Right kidney (tissue), 9 donors: Measurements from ENCODE around the gene ZMPSTE24.
"Not testable (repeated sequence)": the region's sequence is repeated elsewhere in the genome, so short reads cannot be mapped to it uniquely, and the experiment has no call there.

Experiments
- DNase-seq: peaks from one replicate; pipeline ENCODE4 v3.0.0-alpha.2; 2016
- long read RNA-seq, 8 donors: transcript quantifications; one replicate each; lab custom pipeline, GENCODE V29; 2026

ZMPSTE24 gene
- long read RNA-seq, donor 1, transcript ZMPSTE24-201 (10 exons, 3,108 nt): minor isoform, 7 of 15 reads
- long read RNA-seq, donor 1, transcript ZMPSTE24-203 (2 exons, 530 nt): major isoform, 8 of 15 reads
- long read RNA-seq, donor 1, partial matches to known transcripts: 0 of 15 reads
- long read RNA-seq, donor 1, other reads (novel, unspliced or antisense): 0 of 15 reads
- long read RNA-seq, donor 2, transcript ZMPSTE24-201 (10 exons, 3,108 nt): major isoform, 7 of 8 reads
- long read RNA-seq, donor 2, partial matches to known transcripts: 0 of 8 reads
- long read RNA-seq, donor 2, other reads (novel, unspliced or antisense): 0 of 8 reads
- long read RNA-seq, donor 3, partial matches to known transcripts: 0 of 6 reads
- long read RNA-seq, donor 3, other reads (novel, unspliced or antisense): 0 of 6 reads
- long read RNA-seq, donor 4, transcript ZMPSTE24-203 (2 exons, 530 nt): major isoform, 8 of 15 reads
- long read RNA-seq, donor 4, transcript ZMPSTE24-201 (10 exons, 3,108 nt): minor isoform, 7 of 15 reads
- long read RNA-seq, donor 4, partial matches to known transcripts: 0 of 15 reads
- long read RNA-seq, donor 4, other reads (novel, unspliced or antisense): 0 of 15 reads
- long read RNA-seq, donor 5, transcript ZMPSTE24-201 (10 exons, 3,108 nt): major isoform, 11 of 18 reads
- long read RNA-seq, donor 5, transcript ZMPSTE24-203 (2 exons, 530 nt): minor isoform, 7 of 18 reads
- long read RNA-seq, donor 5, partial matches to known transcripts: 0 of 18 reads
- long read RNA-seq, donor 5, other reads (novel, unspliced or antisense): 0 of 18 reads
- long read RNA-seq, donor 6, transcript ZMPSTE24-201 (10 exons, 3,108 nt): major isoform, 6 of 7 reads
- long read RNA-seq, donor 6, partial matches to known transcripts: 0 of 7 reads
- long read RNA-seq, donor 6, other reads (novel, unspliced or antisense): 0 of 7 reads
- long read RNA-seq, donor 7, transcript ZMPSTE24-201 (10 exons, 3,108 nt): major isoform, 15 of 53 reads
- long read RNA-seq, donor 7, transcript ZMPSTE24-203 (2 exons, 530 nt): minor isoform, 6 of 53 reads
- long read RNA-seq, donor 7, partial matches to known transcripts: 27 of 53 reads
- long read RNA-seq, donor 7, other reads (novel, unspliced or antisense): 5 of 53 reads
- long read RNA-seq, donor 8, transcript ZMPSTE24-201 (10 exons, 3,108 nt): major isoform, 6 of 9 reads
- long read RNA-seq, donor 8, partial matches to known transcripts: 0 of 9 reads
- long read RNA-seq, donor 8, other reads (novel, unspliced or antisense): 0 of 9 reads

DNA sequence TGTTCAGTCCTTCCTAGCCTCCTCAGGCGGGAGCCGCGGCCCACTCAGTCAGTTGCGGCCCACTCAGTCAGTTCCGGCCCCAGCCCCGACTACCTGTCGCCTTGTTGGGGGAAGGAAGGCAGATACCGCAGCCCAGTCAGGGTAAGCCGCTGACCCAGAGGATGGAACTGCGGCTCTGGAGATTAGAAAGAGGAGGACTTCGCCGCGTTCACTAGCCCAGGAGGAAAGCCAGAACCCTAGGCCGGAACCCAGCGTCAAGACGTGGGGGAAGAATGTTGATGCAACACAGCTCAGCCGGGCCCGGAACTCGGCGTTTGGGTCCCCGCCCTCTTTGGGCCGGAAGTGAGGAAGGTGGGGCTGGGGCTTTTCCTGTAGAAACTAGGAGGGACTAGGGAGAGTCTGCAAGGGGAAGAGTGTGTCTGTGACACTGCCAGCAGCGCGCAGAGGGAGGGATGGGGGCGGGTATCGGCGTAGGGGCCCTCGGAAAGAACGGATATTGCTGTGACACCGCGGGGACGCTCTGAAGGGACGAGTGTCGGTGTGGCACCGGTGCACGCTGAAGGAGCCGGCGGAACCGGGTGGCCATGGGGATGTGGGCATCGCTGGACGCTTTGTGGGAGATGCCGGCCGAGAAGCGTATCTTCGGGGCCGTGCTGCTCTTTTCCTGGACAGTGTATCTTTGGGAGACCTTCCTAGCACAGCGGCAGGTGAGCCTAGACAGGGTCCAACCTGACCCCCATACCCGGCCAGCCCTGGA is at the start of gene ZMPSTE24:
Gene ZMPSTE24 (plus strand): TSS at position 549 of the 757 bp plus-strand sequence. CDS start 36 bp downstream, at position 585.
- peak; percentile 95 for DNase-seq

DNA sequence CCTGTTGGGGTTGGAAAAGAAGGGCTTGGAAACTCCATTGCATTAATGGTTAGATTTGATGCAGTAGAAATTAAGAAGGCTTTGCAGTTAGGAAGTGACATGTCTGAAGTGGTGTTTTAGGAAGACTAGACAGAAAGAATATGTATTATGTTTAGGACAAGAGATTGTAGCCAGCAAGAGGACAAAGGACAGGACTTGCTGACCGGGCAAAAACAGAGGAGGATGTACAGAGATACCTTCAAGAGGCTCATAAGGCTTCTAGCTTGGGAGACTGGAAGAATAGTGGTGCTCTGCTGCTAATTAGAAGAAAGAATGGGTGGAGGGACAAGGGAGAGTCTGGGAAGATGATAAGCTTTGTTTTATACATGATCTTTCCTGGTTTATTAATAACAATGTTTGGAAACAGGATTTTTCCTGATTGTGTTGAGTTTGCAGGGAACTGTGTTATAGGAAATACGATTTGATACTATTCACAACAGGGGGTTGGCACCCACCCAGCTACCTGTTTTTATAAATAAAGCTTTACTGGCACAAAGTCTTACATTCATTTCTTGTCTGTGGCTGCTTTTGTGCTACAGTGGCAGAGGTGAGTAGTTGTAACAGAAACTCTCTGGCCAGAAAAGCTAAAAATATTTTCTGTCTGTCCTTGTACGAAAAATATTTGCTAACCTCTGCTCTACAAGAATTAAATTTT is 47.4 kb upstream of the ZMPSTE24 start:
- DNase-seq: no peak

DNA sequence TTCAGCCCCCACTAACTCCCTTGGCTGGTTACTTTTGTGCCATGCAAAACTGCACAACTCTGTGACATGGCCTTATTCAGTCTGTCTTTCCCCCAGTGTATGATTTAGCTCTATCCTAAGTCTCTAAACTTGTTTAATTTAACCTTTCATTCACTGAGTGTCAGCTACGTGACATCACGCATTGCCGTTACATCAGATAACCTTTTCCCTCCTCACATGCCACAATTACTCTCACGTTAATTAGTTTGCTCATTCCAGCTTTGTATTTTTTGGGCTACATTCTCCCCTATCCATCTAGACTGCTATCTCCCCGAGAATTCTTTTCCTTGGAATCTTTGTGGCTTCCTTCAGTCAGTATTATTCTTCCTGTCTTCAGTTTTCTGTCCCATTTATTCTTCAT is 39.7 kb upstream of the ZMPSTE24 start:
- DNase-seq: no peak

DNA sequence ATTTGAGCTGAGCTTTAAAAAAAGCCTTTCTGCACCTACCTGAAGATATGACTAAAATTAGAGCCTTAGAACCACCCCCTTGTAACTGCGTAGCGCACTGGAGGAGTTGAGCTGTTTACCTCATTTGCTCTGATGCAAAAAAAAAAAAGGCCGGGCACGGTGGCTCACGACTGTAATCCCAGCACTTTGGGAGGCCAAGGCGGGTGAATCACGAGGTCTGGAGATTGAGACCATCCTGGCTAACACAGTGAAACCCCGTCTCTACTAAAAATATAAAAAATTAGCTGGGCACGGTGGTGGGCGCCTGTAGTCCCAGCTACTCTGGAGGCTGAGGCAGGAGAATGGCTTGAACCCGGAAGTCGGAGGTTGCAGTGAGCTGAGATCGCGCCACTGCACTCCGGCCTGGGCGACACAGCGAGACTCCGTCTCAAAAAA is 36.5 kb upstream of the ZMPSTE24 start:
- not testable (repeated sequence) for DNase-seq

DNA sequence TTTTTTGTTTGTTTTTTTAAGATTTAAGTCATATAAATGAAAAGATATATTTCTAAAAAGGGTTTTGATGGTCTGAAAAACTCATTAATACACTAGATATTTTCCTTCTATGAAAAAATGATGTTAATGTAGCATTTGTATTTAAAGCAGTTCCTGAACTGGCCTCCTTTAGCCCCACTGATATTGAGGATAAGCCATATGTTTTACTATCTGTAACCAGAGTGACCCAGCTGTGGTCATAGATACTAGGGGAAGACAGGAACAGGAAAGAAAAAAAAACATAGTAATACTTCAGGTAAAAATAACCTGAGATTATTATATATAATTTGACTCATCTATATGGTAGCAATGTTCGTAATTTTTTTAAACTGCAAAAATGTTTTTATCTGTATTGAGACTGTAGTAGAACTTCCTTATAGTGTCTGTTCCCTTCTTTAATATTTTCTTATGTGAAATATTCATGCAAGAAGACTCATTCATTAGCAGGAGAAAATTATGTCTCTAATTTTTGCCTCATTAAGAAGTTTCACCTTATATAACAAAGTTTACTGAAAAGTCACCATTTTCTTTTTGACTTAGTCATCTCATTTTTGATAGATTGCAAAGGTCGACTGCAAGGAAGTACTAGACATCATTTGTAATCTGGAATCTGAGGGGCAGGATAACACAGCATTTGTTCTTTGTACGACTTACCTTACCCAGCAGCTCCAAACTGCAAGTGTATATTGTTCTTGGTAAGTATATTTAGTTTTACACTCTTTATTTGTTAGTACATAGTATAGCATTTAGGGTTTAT is 35.9 kb upstream of the ZMPSTE24 start:
- no peak for DNase-seq

DNA sequence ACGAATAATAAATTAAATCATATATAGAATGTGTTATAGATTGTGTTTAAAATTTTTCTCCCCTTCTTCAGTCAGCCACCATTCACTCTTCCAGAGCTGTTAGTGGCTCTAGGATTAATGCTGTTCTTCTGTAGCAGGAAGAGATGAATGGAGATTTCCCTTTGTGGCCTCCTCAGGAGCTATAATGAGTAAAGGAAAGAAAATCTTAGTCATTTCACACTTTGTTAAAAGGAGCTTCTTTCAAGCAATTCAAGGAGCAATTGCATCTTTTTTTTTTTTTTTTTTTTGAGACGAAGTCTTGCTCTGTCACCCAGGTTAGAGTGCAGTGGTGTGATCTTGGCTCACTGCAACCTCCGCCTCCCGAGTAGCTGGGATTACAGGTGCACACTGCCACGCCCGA is 34.0 kb upstream of the ZMPSTE24 start:
- no peak for DNase-seq

DNA sequence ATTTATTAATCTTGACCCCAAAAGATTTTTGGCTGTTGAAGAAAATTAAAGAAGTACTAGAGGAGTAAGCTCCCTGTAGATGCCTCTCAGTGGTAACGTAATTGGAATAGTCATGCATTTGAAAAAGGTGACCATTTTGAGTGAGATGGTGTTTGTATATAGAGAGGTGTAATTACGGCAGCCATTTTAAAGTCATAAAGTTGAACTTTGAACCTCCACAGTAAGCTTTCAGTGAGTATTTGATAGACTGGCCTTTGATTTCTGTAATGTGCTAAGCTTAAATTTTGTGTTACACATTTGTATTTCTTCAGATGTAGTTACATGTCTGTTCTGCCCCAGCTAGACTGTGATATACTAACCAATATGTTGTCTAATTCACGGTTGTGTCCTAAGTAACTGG is 31.8 kb upstream of the ZMPSTE24 start:
- DNase-seq: no peak

DNA sequence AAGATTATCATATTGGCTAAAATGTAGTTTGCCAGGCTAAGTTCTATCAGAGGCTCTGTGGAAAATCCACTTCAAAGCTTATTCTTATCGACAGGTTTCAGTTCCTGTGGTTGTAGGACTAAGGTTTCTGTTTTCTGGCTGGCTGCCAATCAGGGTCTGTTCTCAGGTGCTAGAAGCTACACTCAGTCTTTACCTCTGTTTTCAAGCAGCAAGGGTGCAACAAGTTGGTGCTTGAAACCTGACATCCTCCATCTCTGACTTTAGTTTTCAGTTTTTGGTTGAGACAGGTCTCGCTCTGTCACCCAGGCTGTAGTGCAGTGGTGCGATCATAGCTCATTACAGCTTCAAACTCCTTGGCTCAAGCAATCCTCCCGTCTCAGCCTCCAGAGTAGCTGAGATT is 25.6 kb upstream of the ZMPSTE24 start:
- DNase-seq: no peak

DNA sequence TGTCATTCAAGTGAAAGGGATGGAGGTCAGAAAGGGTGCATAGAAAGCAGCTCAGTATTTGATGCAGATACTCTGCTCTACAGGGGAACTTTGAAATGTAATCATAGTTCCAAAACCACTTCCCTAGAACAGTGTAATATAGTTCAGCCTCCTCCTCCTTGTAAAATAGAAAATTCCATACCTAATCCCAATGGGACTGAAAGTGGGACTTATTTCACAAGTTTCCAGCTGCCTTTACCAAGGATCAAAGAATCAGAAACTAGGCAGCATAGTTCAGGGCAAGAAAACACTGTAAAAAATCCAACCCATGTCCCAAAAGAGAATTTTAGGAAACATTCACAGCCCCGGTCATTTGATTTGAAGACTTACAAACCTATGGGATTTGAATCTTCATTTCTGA is 18.4 kb upstream of the ZMPSTE24 start:
- DNase-seq: no peak

DNA sequence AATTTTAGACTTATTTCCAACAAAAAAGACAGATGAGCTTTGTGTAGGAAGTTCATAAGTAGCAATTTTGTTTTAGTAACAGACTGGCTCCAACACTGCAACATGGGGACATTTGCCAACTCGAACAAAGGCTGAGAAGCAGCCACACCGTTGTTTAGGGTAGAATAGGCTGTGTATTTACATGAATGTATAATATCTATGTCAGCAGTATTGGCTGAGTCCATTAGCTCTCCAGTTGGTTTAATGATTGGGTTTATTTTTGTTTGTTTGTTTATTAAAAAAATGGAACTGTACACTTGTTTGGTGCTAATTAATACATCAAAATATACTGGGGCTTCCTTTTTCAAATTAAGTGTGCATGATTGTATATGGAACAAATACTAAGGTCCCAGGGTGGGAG is 17.6 kb upstream of the ZMPSTE24 start:
- no peak for DNase-seq

DNA sequence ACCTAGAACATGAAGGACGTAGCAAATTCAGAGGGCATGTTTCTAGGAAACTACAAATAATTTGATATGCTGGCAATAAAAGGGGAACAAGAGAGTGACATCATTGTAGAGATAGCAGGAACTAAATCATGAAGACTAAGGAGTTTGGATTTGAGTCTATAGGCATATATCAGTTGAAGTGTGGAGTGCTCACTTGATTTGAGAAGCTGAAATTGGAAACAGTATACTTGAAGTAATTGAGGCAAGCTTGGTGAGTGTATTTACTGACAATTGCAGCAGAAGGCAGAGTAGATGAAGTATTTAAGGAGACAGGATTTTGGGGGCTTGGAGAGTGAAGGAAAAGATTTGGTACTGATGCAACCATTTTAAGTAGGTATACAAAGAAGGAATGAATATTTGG is 16.7 kb upstream of the ZMPSTE24 start:
- DNase-seq: no peak

DNA sequence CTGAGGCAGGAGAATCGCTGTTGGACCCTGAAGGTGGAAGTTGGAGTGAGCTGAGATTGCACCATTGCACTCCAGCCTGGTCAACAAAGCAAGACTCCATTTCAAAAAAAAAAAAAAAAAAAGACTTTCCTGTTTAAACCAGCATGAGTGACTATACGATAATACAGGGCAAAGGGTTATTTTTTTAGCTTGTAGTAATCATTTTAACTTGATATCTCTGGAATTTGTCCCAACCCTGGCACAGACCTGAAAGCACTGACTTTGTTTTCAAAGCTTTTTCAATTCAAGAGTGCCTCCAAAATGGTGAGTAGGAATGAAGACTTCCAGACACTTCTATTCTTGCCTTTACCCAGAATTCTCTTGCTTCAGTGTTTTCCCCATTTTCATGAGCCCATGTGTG is 14.7 kb upstream of the ZMPSTE24 start:
- no peak for DNase-seq

DNA sequence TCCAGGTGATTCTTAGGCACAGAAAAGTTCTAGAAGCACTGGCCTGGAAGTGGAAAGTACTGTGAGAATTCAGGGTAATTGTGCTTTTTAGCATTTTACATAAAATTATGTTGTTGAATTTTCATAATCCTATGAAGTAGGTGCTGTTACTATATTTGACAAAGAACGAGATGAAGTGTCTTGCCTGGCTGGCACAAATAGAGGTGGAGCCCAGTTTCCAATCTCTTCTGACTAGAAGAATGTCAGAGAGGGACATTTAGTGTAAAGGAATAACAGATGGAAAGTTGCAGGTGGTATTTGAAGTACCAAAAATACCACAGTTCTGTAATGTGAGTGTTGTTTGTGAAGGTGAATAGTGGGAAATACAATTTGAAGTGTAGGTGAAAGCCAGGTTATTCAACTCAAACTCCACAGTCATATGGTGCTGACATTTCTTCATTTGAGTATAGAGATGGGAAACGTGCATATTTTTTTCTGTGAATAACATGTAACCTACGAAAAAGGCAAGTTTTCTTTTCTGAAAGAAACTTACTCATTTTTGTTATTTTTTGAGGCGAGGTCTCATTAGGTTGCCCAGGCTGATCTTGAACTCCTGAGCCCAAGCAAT is 13.8 kb upstream of the ZMPSTE24 start:
- no peak for DNase-seq

DNA sequence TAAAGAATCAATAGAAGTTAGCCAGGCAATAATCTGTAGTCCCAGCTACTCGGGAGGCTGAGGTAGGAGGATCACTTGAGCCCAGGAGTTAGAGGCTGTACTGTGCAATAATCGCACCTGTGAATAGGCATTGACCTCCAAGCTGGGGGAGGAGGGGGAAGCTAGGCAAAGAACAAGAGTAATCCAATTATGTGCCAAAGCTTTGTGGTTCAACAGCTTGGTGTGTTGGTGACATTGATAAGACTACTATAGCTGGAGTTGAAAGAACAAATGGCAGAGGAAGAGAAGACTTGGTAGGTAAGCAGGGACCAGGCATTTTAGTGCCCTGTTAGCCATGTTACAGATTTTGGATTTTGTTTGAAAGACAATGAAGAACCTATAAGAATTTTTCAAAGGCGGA is 12.3 kb upstream of the ZMPSTE24 start:
- no peak for DNase-seq

DNA sequence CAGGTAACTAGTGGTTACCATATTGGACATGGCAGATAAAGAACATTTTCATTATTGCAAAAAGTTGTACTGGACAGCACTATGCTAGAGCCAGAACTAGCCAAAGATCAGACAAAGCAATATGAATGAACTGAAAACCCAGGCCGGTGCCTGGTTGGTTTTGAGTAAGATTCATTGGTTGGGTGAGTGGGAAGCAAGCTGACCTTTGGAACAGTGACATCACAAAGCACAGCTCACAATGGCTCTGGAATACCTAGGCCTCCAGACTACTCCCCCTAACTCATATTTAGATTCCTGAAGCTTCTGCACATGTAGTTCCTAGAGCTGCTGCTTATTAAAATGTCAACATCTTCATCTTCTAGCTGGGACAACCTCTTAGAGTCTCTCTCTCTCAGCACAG is 10.4 kb upstream of the ZMPSTE24 start, which contains the start of gene TMCO2:
Gene TMCO2 (plus strand): TSS at position 283 of the 400 bp plus-strand sequence. CDS start 57 bp downstream, at position 340.
- DNase-seq: no peak

DNA sequence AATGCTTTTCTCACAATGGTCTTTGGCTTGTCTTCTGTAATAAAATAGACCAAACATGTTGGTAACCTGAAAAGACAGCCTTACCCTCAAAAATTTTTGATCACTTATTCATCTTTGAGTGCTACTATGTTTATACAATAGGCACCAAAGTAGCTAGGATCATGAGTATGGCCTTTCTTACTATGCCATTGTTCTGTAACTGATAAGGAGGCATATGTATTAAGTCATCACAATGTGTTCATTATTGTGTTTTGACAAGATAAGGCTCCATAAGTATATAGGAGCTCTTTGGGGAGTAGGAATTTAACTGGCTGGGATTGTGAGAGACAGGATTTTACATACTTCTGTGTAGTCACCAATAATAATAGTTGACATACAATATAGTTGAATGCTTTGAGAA is 9.6 kb upstream of the ZMPSTE24 start:
- DNase-seq: no peak

DNA sequence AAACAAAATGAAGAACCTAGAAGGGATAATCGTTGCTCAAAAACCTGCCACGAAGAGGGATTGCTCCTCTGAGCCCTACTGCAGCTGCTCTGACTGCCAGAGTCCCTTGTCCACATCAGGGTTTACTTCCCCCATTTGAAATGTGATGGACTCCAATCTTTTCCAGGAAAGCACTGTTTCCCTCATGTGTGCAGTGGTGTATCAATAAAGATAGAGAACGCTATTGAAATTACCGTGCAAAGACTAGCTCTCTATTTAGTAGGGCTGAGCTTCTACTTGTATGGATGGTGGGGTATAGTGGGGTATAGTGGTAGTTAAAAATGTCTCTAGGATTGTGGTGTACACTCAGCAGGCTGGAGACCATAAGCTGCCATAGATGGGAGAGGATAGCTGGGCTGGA is 6.6 kb upstream of the ZMPSTE24 start:
- no peak for DNase-seq

DNA sequence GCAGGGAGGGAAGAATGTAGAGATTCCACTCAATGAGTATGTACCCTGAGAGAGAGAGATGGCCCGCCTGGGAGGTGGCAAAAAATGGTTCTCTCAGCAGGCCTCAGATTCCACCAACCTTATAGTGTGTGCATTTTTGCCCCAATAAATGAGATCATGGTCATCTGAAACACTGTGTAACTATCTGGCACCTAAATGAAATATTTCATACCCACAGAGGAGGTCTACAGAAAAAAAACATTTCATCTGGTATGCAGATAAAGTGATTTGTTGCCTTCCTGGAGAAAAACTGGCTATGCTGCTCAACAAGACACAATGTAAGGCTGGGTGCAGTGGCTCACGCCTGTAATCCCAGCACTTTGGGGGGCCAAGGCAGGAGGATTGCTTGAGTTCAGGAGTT is 5.4 kb upstream of the ZMPSTE24 start:
- DNase-seq: no peak

DNA sequence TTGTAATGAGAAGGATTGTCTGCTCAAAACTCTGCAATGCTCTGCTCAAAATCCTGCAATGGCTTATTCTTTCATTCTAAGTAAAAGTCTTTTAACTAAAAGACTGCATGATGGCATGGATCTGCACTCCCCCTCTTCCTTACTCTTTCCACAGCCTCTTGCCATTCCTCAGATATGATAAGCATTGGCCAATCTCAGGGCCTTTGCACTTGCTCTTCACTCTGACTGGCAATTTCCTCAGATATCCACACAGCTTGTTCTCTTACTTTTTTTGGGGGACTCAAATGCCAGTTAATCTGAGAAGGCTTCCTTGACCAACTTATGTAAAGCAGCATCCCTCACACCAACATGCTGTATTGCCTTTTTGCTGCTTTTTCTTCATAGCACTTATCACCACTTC is 2.8 kb upstream of the ZMPSTE24 start:
- DNase-seq: no peak
